Measurements from ENCODE around the gene SNF8.

Gene SNF8

GRCh38 chr17:48882272-48882671 lies 62.4 kb downstream of the SNF8 start:
- DNase-seq = no peak

Data from stimulated activated CD4-positive, alpha-beta T cell treated with anti-CD3 and anti-CD28 coated beads, Interleukin-2, amount 100 ng/mL, for 48 hours (primary cell).